ENCODE results near the gene CDH1.
"Not testable (repeated sequence)": the region's sequence is repeated elsewhere in the genome, so short reads cannot be mapped to it uniquely, and the experiment has no call there.

The CDH1 gene

GRCh38 chr16:68790944-68791343, 53.9 kb downstream of the CDH1 start:
- DNase-seq: no peak

- DNase-seq: peak in 1 of 2 donors; percentile 21
Observed at GRCh38 chr16:68792465-68793324, 55.6 kb downstream of the CDH1 start.

GRCh38 chr16:68793401-68793857, 56.3 kb downstream of the CDH1 start:
- DNase-seq: no peak

GRCh38 chr16:68798398-68798797, 61.3 kb downstream of the CDH1 start:
- DNase-seq: no peak

GRCh38 chr16:68800257-68800875, 63.3 kb downstream of the CDH1 start:
- DNase-seq: peak; percentile 19 to 60

GRCh38 chr16:68802190-68802589, 65.1 kb downstream of the CDH1 start:
- no peak for DNase-seq

GRCh38 chr16:68806422-68806821, 69.3 kb downstream of the CDH1 start:
- no peak for DNase-seq

GRCh38 chr16:68806981-68807380, 69.9 kb downstream of the CDH1 start:
- no peak for DNase-seq

- DNase-seq: no peak
Observed at GRCh38 chr16:68814516-68814915, 77.4 kb downstream of the CDH1 start.

- no peak for DNase-seq
Observed at GRCh38 chr16:68823401-68824135, 86.5 kb downstream of the CDH1 start.

- DNase-seq: no peak
Observed at GRCh38 chr16:68825427-68825826, 88.3 kb downstream of the CDH1 start.

- no peak for DNase-seq
Observed at GRCh38 chr16:68826652-68827051, 89.6 kb downstream of the CDH1 start.

- DNase-seq: no peak
Observed at GRCh38 chr16:68833251-68833650, 96.2 kb downstream of the CDH1 start.

- DNase-seq: no peak
Observed at GRCh38 chr16:68834550-68834949, 97.5 kb downstream of the CDH1 start.

GRCh38 chr16:68835970-68836369, 98.9 kb downstream of the CDH1 start:
- DNase-seq: no peak

GRCh38 chr16:68839831-68840230, 102.7 kb downstream of the CDH1 start:
- DNase-seq: no peak

GRCh38 chr16:68842964-68843481, 105.9 kb downstream of the CDH1 start:
- not testable (repeated sequence) for DNase-seq

- peak; percentile 75 to 95 for DNase-seq
Observed at GRCh38 chr16:68843482-68844210, 106.6 kb downstream of the CDH1 start, which contains the start of gene TANGO6. Gene TANGO6, plus strand, starts transcription at chr16:68843531. Its CDS starts 87 bp downstream, at chr16:68843618.

GRCh38 chr16:68844211-68844564, 107.1 kb downstream of the CDH1 start:
- no peak for DNase-seq

GRCh38 chr16:68848786-68849185, 111.7 kb downstream of the CDH1 start:
- no peak for DNase-seq

GRCh38 chr16:68850481-68850880, 113.4 kb downstream of the CDH1 start:
- DNase-seq: no peak

- DNase-seq: no peak
Observed at GRCh38 chr16:68851601-68852000, 114.5 kb downstream of the CDH1 start.

GRCh38 chr16:68857479-68857878, 120.4 kb downstream of the CDH1 start:
- no peak for DNase-seq

All from inflammatory macrophage treated with lipopolysaccharide for 1 hour (primary cell).